Gastrocnemius medialis (tissue), 4 donors: ENCODE measurements around the gene CREB3L4. TPM values are rescaled to one million over a fixed set of nuclear protein-coding genes. Genes with fewer than 3 reads are reported as not detected.
A peak's percentile ranks its signal among the peaks of the same experiment; 100 is the strongest.

ENCODE experiments used
- ATAC-seq, 2 donors: fragments of 150-250 bp; one replicate each; pipeline ENCODE4 v1.9.1; 2016
- DNase-seq, 2 donors: peaks; one replicate each; pipeline ENCODE4 v3.0.0-alpha.2; 2019
- H3K27ac ChIP-seq, 4 donors: fragments of 200-600 bp; sonication (generic); 1 replicate in 1 of 4; 2 replicates in 3 of 4; pipeline ENCODE4 v1.5.1; 2016 to 2018; ENCODE audit warnings: mild to moderate bottlenecking in 2 of 4, moderate library complexity in 1 of 4
- H3K27me3 ChIP-seq, 3 donors: fragments of 200-600 bp; sonication (generic) in 2 of 3; 1 replicate in 1 of 3; 2 replicates in 2 of 3; pipeline versions ENCODE4 v1.5.1 to v1.6.0; 2016 to 2019; ENCODE audit warnings: mild to moderate bottlenecking in 1 of 3, moderate library complexity in 1 of 3
- H3K36me3 ChIP-seq, 2 donors: fragments of 200-600 bp; sonication (generic) in 1 of 2; one replicate each; pipeline ENCODE4 v1.5.1; 2017 to 2018
- H3K4me1 ChIP-seq, 2 donors: fragments of 200-600 bp; sonication (generic) in 1 of 2; one replicate each; pipeline ENCODE4 v1.5.1; 2016 to 2017; ENCODE audit warnings: mild to moderate bottlenecking in 2 of 2
- H3K4me3 ChIP-seq, 4 donors: fragments of 200-600 bp; sonication (generic) in 3 of 4; 1 replicate in 1 of 4; 2 replicates in 3 of 4; pipeline ENCODE4 v1.5.1; 2016 to 2019; ENCODE audit warnings: mild to moderate bottlenecking in 2 of 4
- H3K9me3 ChIP-seq, 3 donors: fragments of 200-600 bp; sonication (generic) in 2 of 3; 1 replicate in 1 of 3; 2 replicates in 2 of 3; pipeline ENCODE4 v1.5.1; 2016 to 2019
- CTCF ChIP-seq, 5 experiments: fragments of 450-650 bp in 3 of 5; fragments of 200-600 bp in 2 of 5; sonication (generic) in 2 of 5; IDR thresholded peaks in 4 of 5; conservative IDR thresholded peaks in 1 of 5; 1 replicate in 4 of 5; 2 replicates in 1 of 5; pipeline ENCODE4 v1.5.1; 2016 to 2019; ENCODE audit warnings: antibody characterized with exemption in 5 of 5, mild to moderate bottlenecking in 3 of 5, moderate library complexity in 3 of 5
- POLR2A ChIP-seq, 2 donors: fragments of 450-650 bp; IDR thresholded peaks; one replicate each; pipeline ENCODE4 v1.6.1; 2017; ENCODE audit warnings: antibody characterized with exemption in 2 of 2, mild to moderate bottlenecking in 2 of 2, moderate library complexity in 2 of 2
- in situ Hi-C, 4 donors: fragments of 200-750 bp; cut with MboI; loops; one replicate each; pipeline versions ENCODE4 v1.15.0 to v1.8.0; 2017; ENCODE audit warnings: low sequenced_read_pairs in 4 of 4
- intact Hi-C: fragments of 100-400 bp; cut with DNase I; formaldehyde crosslinking; loops from one replicate; pipeline ENCODE4 v1.15.1; 2023; ENCODE audit warnings: low total_unique reads
- total RNA-seq, 4 donors: library from RNA; depleted of rRNA; stranded (reverse); fragments of >200 nt; gene quantifications; one replicate each; pipeline versions ENCODE4 v1.1.0 to v1.2.3, GENCODE V29; 2016

CREB3L4 gene
- total RNA-seq, 4 donors from 2014 or later, result 4.5 to 7.9 (median 5.7) TPM

GRCh38 chr1:153932156-153933131, 35.3 kb upstream of the CREB3L4 start:
- no peak for TF ChIP-seq POLR2A (IDR thresholded peaks at IDR 0.05)
- no peak for TF ChIP-seq CTCF (IDR thresholded peaks at IDR 0.05 in 4 of 5, conservative IDR thresholded peaks at IDR 0.05 in 1 of 5)
- Histone ChIP-seq H3K27me3 (no peaks in the 10 kb centered on the region), H3K9me3 (no peaks in the 10 kb centered on the region), H3K4me3 (no peak overlapping the region), H3K27ac (no peak overlapping the region), H3K4me1 (no peaks in the 10 kb centered on the region), H3K36me3 (peaks cover 4 to 78% of the 10 kb centered on the region in 2 donors)
- intact Hi-C loops (no loop called here), in situ Hi-C loops (no loop called here)
- ATAC-seq (no peak), DNase-seq (peak in 1 of 2 donors; percentile 10)

- Histone ChIP-seq H3K4me1 (no peaks in the 10 kb centered on the region), H3K4me3 (no peak overlapping the region), H3K27ac (no peak overlapping the region), H3K9me3 (no peaks in the 10 kb centered on the region), H3K27me3 (no peaks in the 10 kb centered on the region), H3K36me3 (peaks cover 4 to 85% of the 10 kb centered on the region in 2 donors)
- DNase-seq (peak in 1 of 2 donors; percentile 10), ATAC-seq (no peak)
- TF ChIP-seq CTCF (IDR thresholded peaks at IDR 0.05 in 4 of 5, conservative IDR thresholded peaks at IDR 0.05 in 1 of 5) (no peak), POLR2A (IDR thresholded peaks at IDR 0.05) (no peak)
- in situ Hi-C loops, result no loop called here
- intact Hi-C loops, result no loop called here
Measured at GRCh38 chr1:153933430-153933829, 34.3 kb upstream of the CREB3L4 start.

- Histone ChIP-seq H3K36me3 (peaks cover 4 to 90% of the 10 kb centered on the region in 2 donors), H3K27me3 (no peaks in the 10 kb centered on the region), H3K9me3 (no peaks in the 10 kb centered on the region), H3K27ac (no peak overlapping the region), H3K4me3 (no peak overlapping the region), H3K4me1 (no peaks in the 10 kb centered on the region)
- ATAC-seq (no peak), DNase-seq (peak in 1 of 2 donors; percentile 6)
- intact Hi-C loops, result no loop called here
- in situ Hi-C loops, result no loop called here
- TF ChIP-seq CTCF (IDR thresholded peaks at IDR 0.05 in 4 of 5, conservative IDR thresholded peaks at IDR 0.05 in 1 of 5), result no peak
- no peak for TF ChIP-seq POLR2A (IDR thresholded peaks at IDR 0.05)
Measured at GRCh38 chr1:153933955-153934354, 33.7 kb upstream of the CREB3L4 start.

- H3K27ac ChIP-seq, result no peak overlapping the region
- H3K4me3 ChIP-seq, result no peak overlapping the region
- peaks cover 4 to 92% of the 10 kb centered on the region in 2 donors for H3K36me3 ChIP-seq
Measured at GRCh38 chr1:153934746-153935145, 33.0 kb upstream of the CREB3L4 start.

More at GRCh38 chr1:153934746-153935145, 33.0 kb upstream of the CREB3L4 start:
- no peak for TF ChIP-seq POLR2A (IDR thresholded peaks at IDR 0.05)
- no peak for TF ChIP-seq CTCF (IDR thresholded peaks at IDR 0.05 in 4 of 5, conservative IDR thresholded peaks at IDR 0.05 in 1 of 5)
- Histone ChIP-seq H3K9me3 (no peaks in the 10 kb centered on the region), H3K27me3 (no peaks in the 10 kb centered on the region), H3K4me1 (no peaks in the 10 kb centered on the region)
- peak in 1 of 2 donors; percentile 8 for DNase-seq
- in situ Hi-C loops (no loop called here), intact Hi-C loops (no loop called here)
- no peak for ATAC-seq
